Uterus (tissue), 4 donors: Measurements from ENCODE around the gene SPRY4. TPM values are rescaled to one million over a fixed set of nuclear protein-coding genes. Genes with fewer than 3 reads are reported as not detected.

Source experiments
- DNase-seq, 2 donors: peaks; one replicate each; pipeline ENCODE4 v3.0.0-alpha.2; 2019 to 2020
- H3K27ac ChIP-seq, 2 donors: fragments of 200-600 bp; sonication (generic); 1 replicate in 1 of 2; 2 replicates in 1 of 2; pipeline ENCODE4 v1.5.1; 2016 to 2018
- H3K27me3 ChIP-seq, 2 donors: fragments of 200-600 bp; sonication (generic); one replicate each; pipeline ENCODE4 v1.5.1; 2018 to 2019; ENCODE audit warnings: control low read depth in 1 of 2
- H3K36me3 ChIP-seq, 2 donors: fragments of 200-600 bp; sonication (generic); one replicate each; pipeline ENCODE4 v1.5.1; 2019; ENCODE audit warnings: control low read depth in 1 of 2
- H3K4me1 ChIP-seq, 2 donors: fragments of 200-600 bp; sonication (generic); one replicate each; pipeline ENCODE4 v1.5.1; 2018 to 2019; ENCODE audit warnings: control low read depth in 1 of 2
- H3K4me3 ChIP-seq, 2 donors: fragments of 200-600 bp; sonication (generic); 1 replicate in 1 of 2; 2 replicates in 1 of 2; pipeline ENCODE4 v1.5.1; 2018 to 2019; ENCODE audit warnings: mild to moderate bottlenecking in 1 of 2
- H3K9me3 ChIP-seq, 2 donors: fragments of 200-600 bp; sonication (generic); one replicate each; pipeline ENCODE4 v1.5.1; 2019; ENCODE audit warnings: control low read depth in 1 of 2
- POLR2A ChIP-seq, 2 donors: fragments of 450-650 bp; IDR thresholded peaks; one replicate each; pipeline ENCODE4 v1.6.1; 2016; ENCODE audit warnings: antibody characterized with exemption in 2 of 2, mild to moderate bottlenecking in 1 of 2, moderate library complexity in 1 of 2
- intact Hi-C: fragments of 100-400 bp; cut with DNase I; formaldehyde crosslinking; loops from one replicate; pipeline ENCODE4 v1.15.1; 2023; ENCODE audit warnings: low total_unique reads
- total RNA-seq, 4 donors: library from RNA; depleted of rRNA in 3 of 4; stranded (reverse); fragments of >200 nt in 3 of 4; gene quantifications; one replicate each; pipeline versions ENCODE4 v1.1.0 to v1.2.4, GENCODE V29; 2014 to 2023
- TF ChIP-seq, protein P1 (sequence below), 4 experiments: fragments of 200-600 bp in 2 of 4; fragments of 450-650 bp in 2 of 4; sonication (generic) in 2 of 4; IDR thresholded peaks; one replicate each; pipeline ENCODE4 v1.5.1; 2016 to 2019; ENCODE audit warnings: antibody characterized with exemption in 4 of 4, mild to moderate bottlenecking in 2 of 4, moderate library complexity in 1 of 4
- donor health status: DM: yes; HTN: yes; CAD: no.

SPRY4 gene
- total RNA-seq, 4 donors from 2014 or later: 3.1 to 14.3 (median 12.1) TPM

GRCh38 chr5:142326480-142326938 is 1.7 kb upstream of the SPRY4 start:
- TF ChIP-seq POLR2A (IDR thresholded peaks at IDR 0.05): no peak
- TF ChIP-seq, protein P1, sequence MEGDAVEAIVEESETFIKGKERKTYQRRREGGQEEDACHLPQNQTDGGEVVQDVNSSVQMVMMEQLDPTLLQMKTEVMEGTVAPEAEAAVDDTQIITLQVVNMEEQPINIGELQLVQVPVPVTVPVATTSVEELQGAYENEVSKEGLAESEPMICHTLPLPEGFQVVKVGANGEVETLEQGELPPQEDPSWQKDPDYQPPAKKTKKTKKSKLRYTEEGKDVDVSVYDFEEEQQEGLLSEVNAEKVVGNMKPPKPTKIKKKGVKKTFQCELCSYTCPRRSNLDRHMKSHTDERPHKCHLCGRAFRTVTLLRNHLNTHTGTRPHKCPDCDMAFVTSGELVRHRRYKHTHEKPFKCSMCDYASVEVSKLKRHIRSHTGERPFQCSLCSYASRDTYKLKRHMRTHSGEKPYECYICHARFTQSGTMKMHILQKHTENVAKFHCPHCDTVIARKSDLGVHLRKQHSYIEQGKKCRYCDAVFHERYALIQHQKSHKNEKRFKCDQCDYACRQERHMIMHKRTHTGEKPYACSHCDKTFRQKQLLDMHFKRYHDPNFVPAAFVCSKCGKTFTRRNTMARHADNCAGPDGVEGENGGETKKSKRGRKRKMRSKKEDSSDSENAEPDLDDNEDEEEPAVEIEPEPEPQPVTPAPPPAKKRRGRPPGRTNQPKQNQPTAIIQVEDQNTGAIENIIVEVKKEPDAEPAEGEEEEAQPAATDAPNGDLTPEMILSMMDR (IDR thresholded peaks at IDR 0.05): no peak
- no peak for DNase-seq
- no peaks in the 10 kb centered on the region for H3K9me3 ChIP-seq
- intact Hi-C loops: no loop called here
- peaks cover 0 to 5% of the 10 kb centered on the region in 2 donors for H3K4me1 ChIP-seq
- no peak overlapping the region for H3K4me3 ChIP-seq
- H3K27ac ChIP-seq: peak overlapping the region; percentile 25 to 47
- no peaks in the 10 kb centered on the region for H3K27me3 ChIP-seq
- H3K36me3 ChIP-seq: no peaks in the 10 kb centered on the region

DNA sequence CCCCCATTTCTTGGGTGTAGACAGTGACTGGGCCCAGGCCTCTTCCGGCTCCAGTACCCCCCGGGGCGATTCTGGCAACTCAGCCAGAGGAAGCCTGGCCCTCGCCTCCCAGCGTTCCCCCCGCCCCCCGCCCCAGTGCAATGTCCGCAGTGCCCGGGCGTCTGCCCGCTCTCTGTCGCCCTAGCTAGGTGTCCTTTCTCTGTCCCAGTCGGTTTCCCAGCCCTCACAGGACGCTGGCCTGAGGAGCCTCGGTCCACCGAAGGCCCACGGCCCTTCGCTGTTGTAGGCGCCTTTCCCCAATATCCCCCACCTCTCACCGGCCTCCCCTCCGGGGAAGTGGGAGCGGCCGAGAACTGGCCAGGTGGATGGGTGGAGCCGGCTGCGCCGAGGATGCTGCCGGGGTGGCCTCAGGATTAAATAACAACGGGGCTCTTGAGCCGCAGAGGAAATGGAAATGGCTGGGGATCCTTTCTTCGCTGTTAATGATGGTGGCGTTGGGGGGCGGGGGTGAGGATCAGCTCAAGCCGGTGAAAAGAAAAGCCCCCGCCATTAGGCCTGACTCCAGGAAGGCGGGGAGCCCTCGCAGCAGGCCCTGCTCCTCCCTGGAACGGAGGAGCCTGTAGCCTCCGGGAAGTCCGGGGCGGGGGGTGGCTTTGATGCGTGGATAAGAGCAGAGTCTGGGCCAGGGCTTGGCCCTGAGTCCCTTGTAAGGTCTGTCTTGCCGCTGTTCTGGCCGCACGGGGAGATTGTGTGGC is 1.1 kb upstream of the SPRY4 start:
- DNase-seq: peak in 1 of 2 donors; percentile 53
- Histone ChIP-seq H3K4me3 (peak overlapping the region; percentile 46 to 47), H3K27me3 (no peaks in the 10 kb centered on the region), H3K9me3 (no peaks in the 10 kb centered on the region), H3K27ac (peak overlapping the region; percentile 25 to 47), H3K36me3 (no peaks in the 10 kb centered on the region), H3K4me1 (peaks cover 0 to 5% of the 10 kb centered on the region in 2 donors)
- intact Hi-C loops: no loop called here
- TF ChIP-seq, protein P1 (IDR thresholded peaks at IDR 0.05): no peak
- TF ChIP-seq POLR2A (IDR thresholded peaks at IDR 0.05): no peak

DNA sequence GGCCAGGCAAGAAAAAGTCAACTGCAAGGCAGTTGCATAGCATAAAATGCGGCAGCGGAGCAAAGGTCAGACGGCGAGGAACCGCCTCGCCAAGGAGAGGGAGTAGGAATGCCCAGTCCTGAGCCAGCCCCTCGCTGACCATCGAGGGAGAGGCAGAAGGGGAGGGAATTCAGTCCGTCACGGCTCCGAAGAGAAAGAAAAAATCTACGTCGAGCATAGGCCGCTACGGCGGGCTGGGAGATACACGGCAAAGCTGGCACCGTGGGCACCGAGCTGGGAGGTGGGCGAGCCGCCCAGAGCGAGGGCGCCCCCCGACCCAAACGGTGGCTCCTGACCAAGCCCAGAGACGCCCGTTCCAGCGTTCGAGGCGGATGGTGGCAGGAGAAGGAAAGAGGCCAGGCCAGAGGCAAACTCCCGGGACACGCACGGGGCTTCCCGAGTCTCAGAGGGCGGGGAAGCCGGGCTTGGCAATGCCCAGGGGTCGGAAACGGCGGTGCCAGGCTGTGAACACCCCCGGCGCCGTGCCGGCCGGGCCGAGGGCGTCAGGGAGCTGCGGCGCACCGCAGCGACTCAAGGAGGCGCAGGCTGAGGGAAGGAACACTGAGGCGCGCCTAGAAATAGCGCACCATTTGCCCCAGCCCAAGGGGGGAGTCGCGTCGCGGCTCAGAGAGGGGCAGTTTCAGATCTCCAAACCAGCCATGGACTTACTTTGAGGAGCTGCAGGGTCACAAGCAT is 518 bp downstream of the SPRY4 start:
- peak overlapping the region; percentile 46 to 47 for H3K4me3 ChIP-seq
- peak overlapping the region; percentile 75 to 81 for H3K27ac ChIP-seq
- H3K4me1 ChIP-seq: peaks cover 0 to 5% of the 10 kb centered on the region in 2 donors
- no peaks in the 10 kb centered on the region for H3K9me3 ChIP-seq
- peak; percentile 33 to 37 for DNase-seq
- no peaks in the 10 kb centered on the region for H3K36me3 ChIP-seq
- no peak for TF ChIP-seq POLR2A (IDR thresholded peaks at IDR 0.05)
- TF ChIP-seq, protein P1 (IDR thresholded peaks at IDR 0.05): peak in 1 of 4 experiments; percentile 32
- no peaks in the 10 kb centered on the region for H3K27me3 ChIP-seq
- intact Hi-C loops: no loop called here

GRCh38 chr5:142323480-142324135 is 1.2 kb downstream of the SPRY4 start:
- DNase-seq: peak in 1 of 2 donors; percentile 33
- intact Hi-C loops: no loop called here
- peak overlapping the region; percentile 75 to 81 for H3K27ac ChIP-seq
- peak overlapping the region; percentile 46 to 47 for H3K4me3 ChIP-seq
- no peaks in the 10 kb centered on the region for H3K9me3 ChIP-seq
- H3K27me3 ChIP-seq: no peaks in the 10 kb centered on the region
- TF ChIP-seq, protein P1 (IDR thresholded peaks at IDR 0.05): no peak
- no peak for TF ChIP-seq POLR2A (IDR thresholded peaks at IDR 0.05)
- H3K4me1 ChIP-seq: peaks cover 0 to 5% of the 10 kb centered on the region in 2 donors
- H3K36me3 ChIP-seq: no peaks in the 10 kb centered on the region
